ENCODE data around the gene RUNX2. TPM values are rescaled to one million over a fixed set of nuclear protein-coding genes. Genes with fewer than 3 reads are reported as not detected.

The RUNX2 gene
- total RNA-seq, 3 donors from 2014 or later: 2.7 to 7.3 (median 7.2) TPM

- Histone ChIP-seq H3K4me1 (no peaks in the 10 kb centered on the region), H3K4me3 (no peak overlapping the region), H3K9me3 (no peaks in the 10 kb centered on the region), H3K27ac (no peak overlapping the region), H3K36me3 (no peaks in the 10 kb centered on the region), H3K27me3 (peaks cover 0 to 13% of the 10 kb centered on the region in 2 donors)
- TF ChIP-seq CTCF (IDR thresholded peaks at IDR 0.05): no peak
- no peak for TF ChIP-seq POLR2AphosphoS5 (IDR thresholded peaks at IDR 0.05)
- no peak for TF ChIP-seq POLR2A (IDR thresholded peaks at IDR 0.05)
- intact Hi-C loops (cut with DNase I; ENCODE audit: low total_unique reads): no loop called here
- no peak for DNase-seq (ENCODE audit: low spot score in 2 of 2)
Observed at GRCh38 chr6:45658958-45659357, 330.8 kb downstream of the RUNX2 start.

DNA sequence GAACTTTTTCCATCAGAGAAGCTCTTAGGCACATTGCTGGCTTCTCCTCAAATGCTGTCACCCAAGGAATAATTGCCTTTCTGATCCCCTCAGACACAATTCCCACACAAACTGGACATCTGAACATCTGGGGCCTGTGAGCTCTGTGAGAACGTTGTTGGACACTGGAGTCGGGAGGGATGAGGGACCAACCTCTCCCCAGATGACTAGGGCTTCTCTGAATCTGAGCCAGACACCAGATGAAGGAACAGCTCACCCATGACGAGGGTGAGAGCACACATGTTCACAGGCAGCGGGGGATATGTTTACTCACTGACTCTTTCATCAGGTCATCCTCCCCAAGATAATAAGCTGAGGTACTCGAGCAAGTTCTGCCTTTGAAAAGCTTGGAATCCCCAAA, 333.5 kb downstream of the RUNX2 start:
- intact Hi-C loops (cut with DNase I; ENCODE audit: low total_unique reads): no loop called here
- Histone ChIP-seq H3K4me1 (no peaks in the 10 kb centered on the region), H3K4me3 (no peak overlapping the region), H3K36me3 (no peaks in the 10 kb centered on the region), H3K27me3 (peaks cover 0 to 20% of the 10 kb centered on the region in 2 donors), H3K27ac (no peak overlapping the region), H3K9me3 (no peaks in the 10 kb centered on the region)
- TF ChIP-seq CTCF (IDR thresholded peaks at IDR 0.05) (no peak), POLR2AphosphoS5 (IDR thresholded peaks at IDR 0.05) (no peak), POLR2A (IDR thresholded peaks at IDR 0.05) (no peak)
- no peak for DNase-seq (ENCODE audit: low spot score in 2 of 2)

DNA sequence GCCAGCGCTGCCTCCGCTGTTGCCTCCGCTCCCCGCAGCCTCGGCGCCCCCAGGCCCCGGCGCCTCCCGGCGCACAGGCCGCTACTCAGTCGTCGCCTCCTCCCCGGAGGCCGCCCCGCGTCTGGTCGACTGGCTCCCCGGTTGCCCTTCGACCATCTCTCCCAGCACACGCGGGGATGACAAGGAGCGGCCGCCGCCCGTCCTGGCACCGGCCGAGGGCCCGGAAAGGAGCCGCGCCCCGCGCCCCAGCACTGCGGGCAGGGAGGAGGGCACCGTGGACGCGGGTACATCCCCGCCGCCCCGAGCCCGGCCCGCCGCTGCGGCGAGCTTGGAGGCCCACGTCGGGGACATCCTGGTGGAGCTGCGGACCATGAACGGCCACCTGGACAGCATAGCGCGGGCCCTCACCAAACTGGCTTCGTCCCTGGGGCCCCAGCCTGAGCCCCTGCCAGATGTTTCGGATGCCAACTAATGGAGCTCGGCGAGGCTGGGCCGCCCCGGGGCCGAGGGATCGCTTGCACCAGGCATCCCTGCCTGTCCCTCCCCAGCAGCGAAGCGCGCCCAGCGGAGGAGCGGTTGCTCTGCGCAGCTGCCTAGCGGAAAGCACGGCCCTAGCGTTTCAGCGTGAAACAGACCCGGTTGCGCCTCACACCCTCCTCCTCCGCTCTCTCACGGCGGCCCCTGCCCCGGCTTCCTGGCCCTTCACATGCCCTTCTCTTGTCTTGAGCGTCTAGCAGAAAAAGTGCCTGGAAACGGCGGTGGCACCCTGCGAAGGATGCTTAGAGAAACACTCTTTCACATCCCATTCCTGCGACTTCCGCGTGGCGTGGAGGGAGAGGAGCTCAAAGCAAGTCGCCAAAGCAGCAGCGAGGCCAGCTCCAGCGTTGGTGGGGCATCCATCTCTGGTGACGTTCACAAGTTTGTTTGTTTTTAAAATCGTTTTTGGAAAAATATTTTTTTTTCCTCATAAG, 335.4 kb downstream of the RUNX2 start:
- Histone ChIP-seq H3K27ac (no peak overlapping the region), H3K4me1 (no peaks in the 10 kb centered on the region), H3K27me3 (peaks cover 0 to 20% of the 10 kb centered on the region in 2 donors), H3K36me3 (no peaks in the 10 kb centered on the region), H3K4me3 (peak overlapping the region; percentile 5 to 46 (median 24)), H3K9me3 (no peaks in the 10 kb centered on the region)
- intact Hi-C loops (cut with DNase I; ENCODE audit: low total_unique reads): no loop called here
- DNase-seq (ENCODE audit: low spot score in 2 of 2): no peak
- TF ChIP-seq CTCF (IDR thresholded peaks at IDR 0.05) (no peak), POLR2AphosphoS5 (IDR thresholded peaks at IDR 0.05) (no peak), POLR2A (IDR thresholded peaks at IDR 0.05) (no peak)

DNA sequence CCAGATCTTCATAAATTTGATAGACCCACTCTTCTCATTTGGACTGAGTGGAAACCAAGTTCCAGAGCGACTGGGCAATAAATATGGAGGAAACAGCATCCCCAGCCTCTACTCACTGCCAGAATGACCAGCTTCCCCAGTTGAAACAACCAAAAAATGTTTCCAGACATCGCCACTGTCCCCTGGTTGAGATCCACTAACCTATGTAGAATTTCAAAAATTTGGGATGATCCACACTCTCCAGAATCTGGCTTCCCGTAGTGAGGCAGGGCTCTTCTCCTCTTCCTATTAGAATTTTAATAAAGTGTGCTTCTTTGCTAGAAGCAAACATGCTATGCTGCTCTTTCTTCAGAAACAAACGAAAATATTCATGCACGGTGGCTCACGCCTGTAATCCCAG, 336.6 kb downstream of the RUNX2 start:
- no peak overlapping the region for H3K27ac ChIP-seq
- no peaks in the 10 kb centered on the region for H3K36me3 ChIP-seq
- H3K27me3 ChIP-seq: peaks cover 0 to 20% of the 10 kb centered on the region in 2 donors
- no peak for DNase-seq (ENCODE audit: low spot score in 2 of 2)
- intact Hi-C loops (cut with DNase I; ENCODE audit: low total_unique reads): no loop called here
- H3K4me1 ChIP-seq: no peaks in the 10 kb centered on the region
- H3K4me3 ChIP-seq: no peak overlapping the region
- no peak for TF ChIP-seq POLR2A (IDR thresholded peaks at IDR 0.05)
- TF ChIP-seq POLR2AphosphoS5 (IDR thresholded peaks at IDR 0.05): no peak
- TF ChIP-seq CTCF (IDR thresholded peaks at IDR 0.05): no peak
- H3K9me3 ChIP-seq: no peaks in the 10 kb centered on the region

GRCh38 chr6:45665859-45666258, 337.7 kb downstream of the RUNX2 start:
- Histone ChIP-seq H3K4me1 (no peaks in the 10 kb centered on the region), H3K36me3 (no peaks in the 10 kb centered on the region), H3K4me3 (no peak overlapping the region), H3K9me3 (no peaks in the 10 kb centered on the region), H3K27ac (no peak overlapping the region), H3K27me3 (peaks cover 0 to 20% of the 10 kb centered on the region in 2 donors)
- DNase-seq (ENCODE audit: low spot score in 2 of 2): no peak
- intact Hi-C loops (cut with DNase I; ENCODE audit: low total_unique reads): no loop called here
- no peak for TF ChIP-seq POLR2AphosphoS5 (IDR thresholded peaks at IDR 0.05)
- no peak for TF ChIP-seq CTCF (IDR thresholded peaks at IDR 0.05)
- TF ChIP-seq POLR2A (IDR thresholded peaks at IDR 0.05): no peak

Data from breast epithelium (tissue), 4 donors.